Chondrocyte (in vitro differentiated cells): ENCODE results near the gene CACNA1G. TPM values are rescaled to one million over a fixed set of nuclear protein-coding genes. Genes with fewer than 3 reads are reported as not detected.

ENCODE experiments used
- DNase-seq: peaks from one replicate; pipeline ENCODE4 v3.0.0; 2021; ENCODE audit warnings: mixed read lengths, low spot score
- H3K27ac Mint-ChIP-seq: one replicate; pipeline ENCODE4 v1.8.0; 2021; ENCODE audit warnings: mild to moderate bottlenecking, moderate library complexity, mixed read lengths; ENCODE audit not compliant: unreplicated experiment
- H3K27me3 Mint-ChIP-seq: 2 replicates; pipeline ENCODE4 v1.8.0; 2021; ENCODE audit warnings: low read depth, mixed read lengths
- H3K36me3 Mint-ChIP-seq: 2 replicates; pipeline ENCODE4 v1.8.0; 2021; ENCODE audit warnings: low read depth, mixed read lengths
- H3K4me1 Mint-ChIP-seq: 2 replicates; pipeline ENCODE4 v1.8.0; 2021; ENCODE audit warnings: low read depth, mild to moderate bottlenecking, mixed read lengths
- H3K4me3 Mint-ChIP-seq: one replicate; pipeline ENCODE4 v1.8.0; 2021; ENCODE audit warnings: mild to moderate bottlenecking, moderate library complexity, mixed read lengths; ENCODE audit not compliant: unreplicated experiment
- H3K9me3 Mint-ChIP-seq: 2 replicates; pipeline ENCODE4 v1.8.0; 2021; ENCODE audit warnings: low read depth, mixed read lengths
- total RNA-seq: library from RNA; stranded (reverse); gene quantifications from 3 replicates; pipeline ENCODE4 v1.2.1, GENCODE V29; 2021
- TF ChIP-seq, protein P1 (sequence below): fragments of 200-600 bp; sonication (generic); IDR thresholded peaks from 2 replicates; pipeline ENCODE4 v1.5.0; 2021; ENCODE audit warnings: antibody characterized with exemption, mild to moderate bottlenecking, moderate library complexity

Gene CACNA1G
- total RNA-seq, 1 donor from 2014 or later = 0.10 TPM

DNA sequence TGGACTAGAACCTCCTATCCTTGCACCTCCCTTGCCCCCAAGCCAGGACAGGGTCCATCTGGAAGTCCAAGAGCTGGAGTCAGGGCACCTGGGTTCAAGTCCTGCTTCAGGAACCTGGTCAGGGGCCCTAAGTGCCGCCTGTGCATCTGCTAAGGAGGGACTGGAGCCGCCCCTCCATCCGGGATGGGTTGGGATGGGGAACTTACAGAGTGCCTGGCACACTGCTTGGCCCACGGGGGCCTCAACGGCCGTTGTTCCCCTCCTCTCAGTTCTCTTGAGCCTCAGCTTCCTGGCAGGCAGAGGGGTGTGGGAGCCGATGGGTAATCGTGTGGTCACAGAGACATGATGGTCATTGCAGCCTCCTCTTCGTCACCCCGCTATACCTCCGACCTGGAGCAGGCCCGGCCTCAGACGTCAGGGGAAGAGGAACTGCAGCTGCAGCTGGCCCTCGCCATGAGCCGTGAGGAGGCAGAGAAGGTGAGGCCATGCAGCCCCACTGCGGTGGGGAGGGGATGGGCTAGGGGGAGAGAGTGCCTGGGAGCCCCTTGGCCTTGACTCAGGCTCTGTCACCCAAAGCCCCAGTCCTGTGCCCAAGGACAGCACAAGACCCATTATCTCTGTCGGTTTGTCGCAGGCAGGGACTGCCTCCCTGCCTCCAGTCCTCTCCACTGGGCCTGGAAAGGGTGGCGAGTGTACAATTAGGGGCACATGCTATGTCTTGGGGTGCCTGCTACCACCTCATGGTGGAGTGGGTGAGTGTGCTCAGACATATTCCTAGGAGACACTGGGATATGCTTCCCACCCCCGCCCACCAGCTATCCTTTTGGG, 22.6 kb upstream of the CACNA1G start:
- Mint-ChIP-seq H3K27ac (no peak overlapping the region), H3K4me1 (peaks cover 26% of the 10 kb centered on the region), H3K27me3 (peaks cover 9% of the 10 kb centered on the region), H3K9me3 (no peaks in the 10 kb centered on the region), H3K36me3 (no peaks in the 10 kb centered on the region), H3K4me3 (no peak overlapping the region)
- TF ChIP-seq, protein P1, sequence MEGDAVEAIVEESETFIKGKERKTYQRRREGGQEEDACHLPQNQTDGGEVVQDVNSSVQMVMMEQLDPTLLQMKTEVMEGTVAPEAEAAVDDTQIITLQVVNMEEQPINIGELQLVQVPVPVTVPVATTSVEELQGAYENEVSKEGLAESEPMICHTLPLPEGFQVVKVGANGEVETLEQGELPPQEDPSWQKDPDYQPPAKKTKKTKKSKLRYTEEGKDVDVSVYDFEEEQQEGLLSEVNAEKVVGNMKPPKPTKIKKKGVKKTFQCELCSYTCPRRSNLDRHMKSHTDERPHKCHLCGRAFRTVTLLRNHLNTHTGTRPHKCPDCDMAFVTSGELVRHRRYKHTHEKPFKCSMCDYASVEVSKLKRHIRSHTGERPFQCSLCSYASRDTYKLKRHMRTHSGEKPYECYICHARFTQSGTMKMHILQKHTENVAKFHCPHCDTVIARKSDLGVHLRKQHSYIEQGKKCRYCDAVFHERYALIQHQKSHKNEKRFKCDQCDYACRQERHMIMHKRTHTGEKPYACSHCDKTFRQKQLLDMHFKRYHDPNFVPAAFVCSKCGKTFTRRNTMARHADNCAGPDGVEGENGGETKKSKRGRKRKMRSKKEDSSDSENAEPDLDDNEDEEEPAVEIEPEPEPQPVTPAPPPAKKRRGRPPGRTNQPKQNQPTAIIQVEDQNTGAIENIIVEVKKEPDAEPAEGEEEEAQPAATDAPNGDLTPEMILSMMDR = no peak
- no peak for DNase-seq

DNA sequence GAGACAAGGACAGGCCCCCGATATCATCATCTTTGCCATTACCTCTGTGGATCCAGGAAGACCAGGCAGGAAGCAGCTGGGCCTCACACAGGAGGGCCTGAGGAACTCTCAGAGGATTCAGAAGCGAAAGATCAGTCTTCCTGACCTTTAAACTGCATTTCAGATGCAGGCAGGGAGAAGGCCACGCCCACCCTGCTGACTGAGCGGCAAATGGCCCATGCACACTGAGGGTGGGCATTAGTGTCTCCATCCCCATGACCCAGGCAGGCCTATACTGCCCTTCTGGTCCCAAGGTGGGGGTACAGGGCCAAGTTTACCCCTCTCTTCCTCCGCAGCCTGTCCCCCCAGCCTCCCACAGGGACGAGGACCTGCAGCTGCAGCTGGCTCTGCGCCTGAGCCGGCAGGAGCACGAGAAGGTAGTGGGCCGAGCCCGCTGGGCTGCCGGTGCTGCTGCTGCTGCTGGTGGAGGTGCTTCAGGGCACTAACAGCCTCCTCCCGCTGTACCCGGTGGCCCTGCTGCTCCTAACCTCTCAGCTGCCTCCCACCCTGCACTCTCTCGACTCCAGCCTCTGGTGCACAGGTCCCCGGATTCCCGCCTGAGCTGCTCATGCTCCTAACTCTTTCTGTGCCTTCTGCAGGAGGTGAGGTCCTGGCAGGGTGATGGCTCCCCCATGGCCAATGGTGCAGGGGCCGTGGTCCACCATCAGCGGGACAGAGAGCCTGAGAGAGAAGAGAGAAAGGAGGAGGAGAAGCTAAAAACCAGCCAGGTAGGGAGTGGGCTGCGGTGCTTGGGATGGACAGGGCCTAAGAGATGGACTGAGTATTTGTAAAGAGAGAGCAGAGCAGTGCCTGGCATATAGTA, 21.7 kb upstream of the CACNA1G start:
- no peak overlapping the region for H3K4me3 Mint-ChIP-seq

DNA sequence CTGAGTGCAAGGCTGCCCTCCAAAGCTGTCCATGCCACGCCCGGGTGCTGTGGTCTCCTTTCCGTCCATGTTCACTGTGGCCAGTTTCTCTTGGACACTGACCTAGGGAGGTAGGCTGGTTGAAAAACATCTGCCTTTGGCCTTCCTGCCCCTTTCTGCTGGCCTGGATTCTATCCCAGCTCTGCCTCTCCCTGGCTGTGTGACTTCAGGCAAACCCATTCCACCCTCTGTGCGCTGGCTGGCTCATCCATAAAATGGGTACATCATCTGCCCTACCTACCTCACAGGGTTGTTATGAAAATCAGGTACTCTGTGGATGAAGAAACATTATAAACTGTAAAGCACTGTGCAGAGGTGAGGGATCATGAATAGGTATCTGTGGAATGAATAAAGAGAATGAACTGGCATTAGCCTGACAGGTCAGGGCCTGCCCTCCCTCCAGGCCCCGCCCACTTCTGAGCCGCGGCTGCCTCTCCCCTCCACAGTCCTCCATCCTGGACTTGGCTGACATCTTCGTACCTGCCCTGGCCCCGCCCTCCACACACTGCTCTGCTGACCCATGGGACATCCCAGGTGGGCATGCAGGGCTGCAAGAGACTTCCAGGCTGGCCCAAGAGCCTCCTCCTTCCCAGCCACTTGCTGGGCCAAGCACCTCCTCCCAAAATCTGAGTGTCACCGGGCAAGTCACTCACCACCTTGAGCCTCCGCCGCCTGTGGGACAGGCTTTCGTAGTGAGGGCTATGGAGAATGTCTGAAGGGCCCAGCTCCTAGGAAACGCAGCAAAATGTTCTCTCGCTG, 20.6 kb upstream of the CACNA1G start:
- TF ChIP-seq, protein P1 = no peak
- H3K27ac Mint-ChIP-seq = no peak overlapping the region
- H3K36me3 Mint-ChIP-seq = no peaks in the 10 kb centered on the region
- peaks cover 14% of the 10 kb centered on the region for H3K4me1 Mint-ChIP-seq
- no peaks in the 10 kb centered on the region for H3K9me3 Mint-ChIP-seq
- no peak overlapping the region for H3K4me3 Mint-ChIP-seq
- H3K27me3 Mint-ChIP-seq = no peaks in the 10 kb centered on the region
- no peak for DNase-seq

More for the DNA sequence above, 21.7 kb upstream of the CACNA1G start:
- H3K27ac Mint-ChIP-seq = no peak overlapping the region
- no peaks in the 10 kb centered on the region for H3K36me3 Mint-ChIP-seq
- TF ChIP-seq, protein P1 = no peak
- H3K4me1 Mint-ChIP-seq = peaks cover 20% of the 10 kb centered on the region
- peaks cover 1% of the 10 kb centered on the region for H3K27me3 Mint-ChIP-seq
- no peaks in the 10 kb centered on the region for H3K9me3 Mint-ChIP-seq
- no peak for DNase-seq

DNA sequence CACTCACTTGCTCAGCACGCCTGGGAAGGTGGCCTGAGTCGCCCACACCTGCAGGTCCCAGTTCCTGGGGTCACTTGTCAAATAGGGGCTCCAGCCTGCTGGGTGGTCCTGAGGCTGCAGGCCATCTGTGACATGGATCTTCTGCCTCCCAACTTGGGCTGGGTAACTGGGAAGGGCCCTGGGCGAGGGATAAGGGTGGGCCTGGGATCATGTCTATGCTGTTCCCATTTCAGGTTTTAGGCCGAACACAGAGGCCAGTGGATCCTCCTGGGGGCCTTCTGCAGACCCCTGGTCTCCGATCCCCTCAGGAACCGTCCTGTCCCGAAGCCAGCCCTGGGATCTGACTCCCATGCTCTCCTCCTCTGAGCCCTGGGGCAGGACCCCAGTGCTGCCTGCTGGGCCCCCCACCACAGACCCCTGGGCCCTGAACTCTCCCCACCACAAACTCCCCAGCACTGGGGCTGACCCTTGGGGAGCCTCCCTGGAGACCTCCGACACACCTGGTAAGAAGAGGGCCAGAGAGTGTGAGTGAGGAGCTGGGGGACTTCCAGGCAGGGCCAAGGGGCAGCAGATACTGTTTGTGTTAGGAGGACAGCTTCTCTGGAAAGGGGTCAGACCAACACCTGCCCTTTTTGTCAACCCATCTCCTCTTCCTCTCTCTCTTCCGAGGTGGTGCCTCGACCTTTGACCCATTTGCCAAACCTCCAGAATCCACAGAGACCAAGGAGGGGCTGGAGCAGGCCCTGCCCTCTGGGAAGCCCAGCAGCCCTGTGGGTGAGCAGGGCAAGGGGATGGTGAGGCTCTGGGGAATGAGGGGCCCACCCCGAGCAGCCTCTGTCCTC, 19.7 kb upstream of the CACNA1G start:
- Mint-ChIP-seq H3K36me3 (no peaks in the 10 kb centered on the region), H3K4me3 (no peak overlapping the region), H3K4me1 (peaks cover 14% of the 10 kb centered on the region), H3K9me3 (no peaks in the 10 kb centered on the region), H3K27ac (no peak overlapping the region), H3K27me3 (peaks cover 2% of the 10 kb centered on the region)
- TF ChIP-seq, protein P1 = no peak
- DNase-seq = no peak
